Activated naive CD8-positive, alpha-beta T cell treated with anti-CD3 and anti-CD28 coated beads for 36 hours (primary cell): ENCODE results near the gene OASL. TPM values are rescaled to one million over a fixed set of nuclear protein-coding genes. Genes with fewer than 3 reads are reported as not detected.

Experiments
- DNase-seq: peaks from one replicate; pipeline ENCODE4 v3.0.0; 2021
- H3K27ac Mint-ChIP-seq: one replicate; pipeline ENCODE4 v1.8.0; 2022; ENCODE audit warnings: mild to moderate bottlenecking, moderate library complexity, mixed read lengths
- H3K27me3 Mint-ChIP-seq: one replicate; pipeline ENCODE4 v1.8.0; 2022; ENCODE audit warnings: mild to moderate bottlenecking, mixed read lengths
- H3K36me3 Mint-ChIP-seq: one replicate; pipeline ENCODE4 v1.8.0; 2021; ENCODE audit warnings: mild to moderate bottlenecking, mixed read lengths
- H3K4me1 Mint-ChIP-seq: one replicate; pipeline ENCODE4 v1.8.0; 2021; ENCODE audit warnings: mixed read lengths
- H3K4me3 Mint-ChIP-seq: one replicate; pipeline ENCODE4 v1.8.0; 2022; ENCODE audit warnings: mild to moderate bottlenecking, moderate library complexity, mixed read lengths
- H3K9me3 Mint-ChIP-seq: one replicate; pipeline ENCODE4 v1.8.0; 2022; ENCODE audit warnings: mixed read lengths
- total RNA-seq, 2 experiments: library from RNA; stranded (reverse); gene quantifications; one replicate each; pipeline ENCODE4 v1.2.3, GENCODE V29; 2021

OASL gene
- total RNA-seq, 2 experiments from 2014 or later, result 16.9 to 17.2 TPM

GRCh38 chr12:120978296-120979219 is 60.5 kb downstream of the OASL start, which contains the start of gene HNF1A:
Gene HNF1A (plus strand): TSS chr12:120978543. CDS start chr12:120978769, 226 bp downstream.
- DNase-seq, result no peak
- no peak within 1 kb of the TSS for H3K4me3 Mint-ChIP-seq
- no peak within 1 kb of the TSS for H3K27ac Mint-ChIP-seq
- H3K36me3 Mint-ChIP-seq, result no peaks in the 10 kb centered on the region
- no peaks in the 10 kb centered on the region for H3K4me1 Mint-ChIP-seq
- H3K9me3 Mint-ChIP-seq, result no peaks in the 10 kb centered on the region
- H3K27me3 Mint-ChIP-seq, result no peaks in the 10 kb centered on the region

GRCh38 chr12:120977531-120978295 is 61.3 kb downstream of the OASL start:
- H3K4me1 Mint-ChIP-seq, result no peaks in the 10 kb centered on the region
- DNase-seq, result no peak
- no peaks in the 10 kb centered on the region for H3K27me3 Mint-ChIP-seq
- H3K27ac Mint-ChIP-seq, result no peak overlapping the region
- no peaks in the 10 kb centered on the region for H3K36me3 Mint-ChIP-seq
- H3K9me3 Mint-ChIP-seq, result no peaks in the 10 kb centered on the region
- no peak overlapping the region for H3K4me3 Mint-ChIP-seq

- Mint-ChIP-seq H3K36me3 (no peaks in the 10 kb centered on the region), H3K27me3 (no peaks in the 10 kb centered on the region), H3K9me3 (no peaks in the 10 kb centered on the region), H3K4me1 (peaks cover 5% of the 10 kb centered on the region), H3K4me3 (no peak overlapping the region), H3K27ac (no peak overlapping the region)
- no peak for DNase-seq
Measured at GRCh38 chr12:120972870-120973543, 66.0 kb downstream of the OASL start.

GRCh38 chr12:120971299-120972180 is 67.5 kb downstream of the OASL start:
- Mint-ChIP-seq H3K27me3 (no peaks in the 10 kb centered on the region), H3K4me1 (peaks cover 5% of the 10 kb centered on the region), H3K9me3 (no peaks in the 10 kb centered on the region), H3K4me3 (no peak overlapping the region), H3K27ac (no peak overlapping the region), H3K36me3 (no peaks in the 10 kb centered on the region)
- DNase-seq, result peak; percentile 12

GRCh38 chr12:120970310-120970709 is 68.7 kb downstream of the OASL start:
- Mint-ChIP-seq H3K27ac (no peak overlapping the region), H3K9me3 (no peaks in the 10 kb centered on the region), H3K36me3 (no peaks in the 10 kb centered on the region), H3K27me3 (no peaks in the 10 kb centered on the region), H3K4me1 (peaks cover 5% of the 10 kb centered on the region), H3K4me3 (no peak overlapping the region)
- no peak for DNase-seq

Other genes starting within 250 kb of the OASL start
- 10 to 100 TPM; 24.7 to 27.6 TPM for gene SPPL3, start 134.9 kb downstream of the OASL start, total RNA-seq
- gene HNF1A, start 60.7 kb downstream of the OASL start, total RNA-seq, result not detected
- gene C12orf43, start 22.8 kb downstream of the OASL start, total RNA-seq, result 10 to 100 TPM; 32.4 to 35.8 TPM
- gene P2RX7, start 93.6 kb upstream of the OASL start, total RNA-seq, result 1 to 10 TPM; 3.6 to 3.9 TPM
- gene P2RX4, start 170.9 kb upstream of the OASL start, total RNA-seq, result 10 to 100 TPM; 17.8 to 19.0 TPM